CD4-positive, alpha-beta T cell (primary cell): ENCODE results near the gene AP1S3. TPM values are rescaled to one million over a fixed set of nuclear protein-coding genes. Genes with fewer than 3 reads are reported as not detected.

Source experiments
- ATAC-seq: fragments of 200-7000 bp; cut with Tn5 transposase; one replicate; pipeline ENCODE4 v1.10.0; 2022; ENCODE audit warnings: mild to moderate bottlenecking; ENCODE audit not compliant: poor library complexity
- CTCF ChIA-PET: fragments of 350-600 bp; sonication (Branson Sonifier 250); formaldehyde crosslinking; loops from one replicate; lab custom pipeline; 2021; ENCODE audit warnings: antibody characterized with exemption, inconsistent platforms; lab: Charles Lee
- POLR2A ChIA-PET: fragments of 350-600 bp; sonication (Branson Sonifier 250); formaldehyde crosslinking; loops from one replicate; lab custom pipeline; 2021; ENCODE audit warnings: antibody characterized with exemption, inconsistent platforms; lab: Charles Lee
- DNase-seq, 14 experiments: peaks; one replicate each; pipeline ENCODE4 v3.0.0-alpha.2; 2013 to 2020; ENCODE audit warnings: mixed read lengths in 2 of 14
- H3K27ac ChIP-seq, 2 donors: one replicate each; pipeline versions ENCODE4 v1.5.1 to v1.7.0; 2013; ENCODE audit warnings: low read length in 2 of 2, low read depth in 1 of 2, mild to moderate bottlenecking in 1 of 2
- H3K27me3 ChIP-seq, 2 experiments: 1 replicate in 1 of 2; 2 replicates in 1 of 2; pipeline versions ENCODE4 v1.6.1 to v1.7.0; 2013; ENCODE audit warnings: low read length in 2 of 2, control low read depth in 1 of 2, mild to moderate bottlenecking in 1 of 2, moderate library complexity in 1 of 2; ENCODE audit not compliant: insufficient read depth in 2 of 2, control insufficient read depth in 1 of 2
- H3K36me3 ChIP-seq: one replicate; pipeline ENCODE4 v1.6.1; 2013; ENCODE audit warnings: low read length, control low read depth; ENCODE audit not compliant: insufficient read depth
- H3K4me1 ChIP-seq: one replicate; pipeline ENCODE4 v1.6.1; 2013; ENCODE audit warnings: low read length, control low read depth; ENCODE audit not compliant: insufficient read depth
- H3K4me3 ChIP-seq: one replicate; pipeline ENCODE4 v1.5.1; 2013; ENCODE audit warnings: mild to moderate bottlenecking, low read length, moderate library complexity
- H3K9me3 ChIP-seq, 2 experiments: 1 replicate in 1 of 2; 2 replicates in 1 of 2; pipeline versions ENCODE4 v1.6.1 to v1.7.0; 2013; ENCODE audit warnings: low read length in 2 of 2, mild to moderate bottlenecking in 2 of 2, control low read depth in 1 of 2, moderate library complexity in 1 of 2; ENCODE audit not compliant: control insufficient read depth in 1 of 2, insufficient read depth in 1 of 2
- H3K27ac Mint-ChIP-seq: one replicate; pipeline ENCODE4 v1.8.0; 2020; ENCODE audit warnings: mixed read lengths
- H3K27me3 Mint-ChIP-seq: one replicate; pipeline ENCODE4 v1.8.0; 2021; ENCODE audit warnings: mixed read lengths
- H3K36me3 Mint-ChIP-seq: one replicate; pipeline ENCODE4 v1.8.0; 2021; ENCODE audit warnings: low read depth, mixed read lengths
- H3K4me1 Mint-ChIP-seq: one replicate; pipeline ENCODE4 v1.8.0; 2021; ENCODE audit warnings: low read depth, mixed read lengths
- H3K4me3 Mint-ChIP-seq: one replicate; pipeline ENCODE4 v1.8.0; 2020; ENCODE audit warnings: mild to moderate bottlenecking, mixed read lengths
- H3K9me3 Mint-ChIP-seq: one replicate; pipeline ENCODE4 v1.8.0; 2020; ENCODE audit warnings: mixed read lengths
- intact Hi-C, 2 experiments: fragments of 100-400 bp; cut with DNase I in 1 of 2; cut with micrococcal nuclease in 1 of 2; formaldehyde crosslinking; loops; one replicate each; pipeline versions ENCODE4 v1.15.1 to v1.9.0; 2023 to 2025; cut with DNase I, micrococcal nuclease
- total RNA-seq, 174 experiments: library from RNA in 2 of 174; stranded (reverse) in 2 of 174; gene quantifications; one replicate each; pipeline ENCODE4 v1.2.3 and lab custom pipeline; 2021 to 2026
- TF ChIP-seq, protein P1 (sequence below): fragments of 200-600 bp; IDR thresholded peaks from one replicate; pipeline ENCODE4 v1.8.0; 2022; ENCODE audit warnings: antibody characterized with exemption, mild to moderate bottlenecking

AP1S3 gene
- total RNA-seq, 2 experiments from 2014 or later, result 0.50 to 0.71 TPM

DNA sequence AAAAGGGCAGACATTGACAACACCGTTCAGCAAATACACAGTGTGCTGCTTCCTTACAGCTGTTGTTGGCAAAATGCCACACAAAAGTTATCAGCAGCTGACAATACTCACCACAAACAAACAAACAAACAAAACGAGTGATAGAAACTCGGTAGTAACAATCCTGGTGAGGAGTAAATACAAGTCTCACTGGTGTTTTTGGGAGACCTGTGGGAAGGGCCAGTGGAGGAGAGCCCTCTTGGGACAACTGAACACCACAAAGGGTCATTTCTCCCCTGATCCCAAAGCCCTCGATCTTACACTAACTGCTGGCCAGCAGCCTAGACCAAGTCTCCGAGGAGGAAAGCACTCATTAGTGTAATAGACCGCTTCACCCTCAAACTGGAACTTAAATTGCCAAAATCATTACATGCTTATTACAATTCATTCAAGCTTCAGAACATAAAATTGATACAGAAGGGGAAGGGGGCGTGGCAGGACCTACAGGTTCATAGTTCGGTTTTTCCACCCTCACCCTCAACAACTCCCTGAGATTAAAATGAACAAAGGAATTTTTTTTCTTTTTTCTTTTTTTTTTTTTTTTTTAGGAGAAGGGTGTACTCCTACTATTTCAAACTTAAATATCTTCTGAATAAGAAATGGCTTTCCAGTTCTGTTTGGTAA is 5.0 kb downstream of the AP1S3 start:
- no peaks in the 10 kb centered on the region for H3K9me3 ChIP-seq
- DNase-seq, result no peak
- intact Hi-C loops, result no loop called here
- peaks cover 0 to 3% of the 10 kb centered on the region in 2 experiments for H3K27me3 ChIP-seq
- TF ChIP-seq, protein P1, sequence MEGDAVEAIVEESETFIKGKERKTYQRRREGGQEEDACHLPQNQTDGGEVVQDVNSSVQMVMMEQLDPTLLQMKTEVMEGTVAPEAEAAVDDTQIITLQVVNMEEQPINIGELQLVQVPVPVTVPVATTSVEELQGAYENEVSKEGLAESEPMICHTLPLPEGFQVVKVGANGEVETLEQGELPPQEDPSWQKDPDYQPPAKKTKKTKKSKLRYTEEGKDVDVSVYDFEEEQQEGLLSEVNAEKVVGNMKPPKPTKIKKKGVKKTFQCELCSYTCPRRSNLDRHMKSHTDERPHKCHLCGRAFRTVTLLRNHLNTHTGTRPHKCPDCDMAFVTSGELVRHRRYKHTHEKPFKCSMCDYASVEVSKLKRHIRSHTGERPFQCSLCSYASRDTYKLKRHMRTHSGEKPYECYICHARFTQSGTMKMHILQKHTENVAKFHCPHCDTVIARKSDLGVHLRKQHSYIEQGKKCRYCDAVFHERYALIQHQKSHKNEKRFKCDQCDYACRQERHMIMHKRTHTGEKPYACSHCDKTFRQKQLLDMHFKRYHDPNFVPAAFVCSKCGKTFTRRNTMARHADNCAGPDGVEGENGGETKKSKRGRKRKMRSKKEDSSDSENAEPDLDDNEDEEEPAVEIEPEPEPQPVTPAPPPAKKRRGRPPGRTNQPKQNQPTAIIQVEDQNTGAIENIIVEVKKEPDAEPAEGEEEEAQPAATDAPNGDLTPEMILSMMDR, result no peak
- ChIA-PET CTCF (interaction anchor here (0.7 kb wide), 1 partner anchor 12 kb away, joined by 4 read pairs; no protein-coding TSS in a partner anchor), POLR2A (no interaction called here)
- H3K36me3 ChIP-seq, result no peaks in the 10 kb centered on the region
- Mint-ChIP-seq H3K27ac (no peak overlapping the region), H3K9me3 (no peaks in the 10 kb centered on the region), H3K4me3 (no peak overlapping the region), H3K27me3 (peaks cover 4% of the 10 kb centered on the region), H3K36me3 (no peaks in the 10 kb centered on the region), H3K4me1 (peaks cover 12% of the 10 kb centered on the region)
- H3K4me1 ChIP-seq, result peaks cover 13% of the 10 kb centered on the region
- H3K27ac ChIP-seq, result no peak overlapping the region
- ATAC-seq, result no peak
- no peak overlapping the region for H3K4me3 ChIP-seq

DNA sequence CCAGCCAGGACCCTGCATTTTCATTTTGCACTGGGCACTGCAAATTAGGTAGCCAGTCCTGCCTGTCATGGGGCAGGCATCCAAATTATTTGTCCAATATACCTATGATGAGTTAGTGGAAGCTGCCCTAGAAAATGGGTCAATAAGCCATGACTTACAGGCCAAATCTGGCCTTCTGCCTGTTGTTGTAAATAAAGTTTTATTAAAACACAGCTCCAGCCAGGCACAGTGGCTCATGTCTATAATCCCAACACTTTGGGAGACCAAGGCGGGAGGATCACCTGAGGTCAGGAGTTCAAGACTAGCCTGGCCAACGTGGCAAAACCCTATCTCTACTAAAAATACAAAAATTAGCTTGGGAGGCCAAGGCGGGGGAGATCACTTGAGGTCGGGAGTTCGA is 8.3 kb downstream of the AP1S3 start:
- H3K36me3 ChIP-seq, result no peaks in the 10 kb centered on the region
- no peaks in the 10 kb centered on the region for H3K9me3 Mint-ChIP-seq
- ChIA-PET CTCF (no interaction called here), POLR2A (no interaction called here)
- peaks cover 4% of the 10 kb centered on the region for H3K27me3 Mint-ChIP-seq
- H3K27ac Mint-ChIP-seq, result no peak overlapping the region
- ATAC-seq, result no peak
- no peaks in the 10 kb centered on the region for H3K36me3 Mint-ChIP-seq
- H3K4me1 ChIP-seq, result no peaks in the 10 kb centered on the region
- no peaks in the 10 kb centered on the region for H3K4me1 Mint-ChIP-seq
- H3K4me3 Mint-ChIP-seq, result no peak overlapping the region
- no peak for DNase-seq
- H3K9me3 ChIP-seq, result no peaks in the 10 kb centered on the region
- no peak overlapping the region for H3K27ac ChIP-seq
- H3K27me3 ChIP-seq, result no peaks in the 10 kb centered on the region
- TF ChIP-seq, protein P1, result no peak
- intact Hi-C loops, result no loop called here
- H3K4me3 ChIP-seq, result no peak overlapping the region

DNA sequence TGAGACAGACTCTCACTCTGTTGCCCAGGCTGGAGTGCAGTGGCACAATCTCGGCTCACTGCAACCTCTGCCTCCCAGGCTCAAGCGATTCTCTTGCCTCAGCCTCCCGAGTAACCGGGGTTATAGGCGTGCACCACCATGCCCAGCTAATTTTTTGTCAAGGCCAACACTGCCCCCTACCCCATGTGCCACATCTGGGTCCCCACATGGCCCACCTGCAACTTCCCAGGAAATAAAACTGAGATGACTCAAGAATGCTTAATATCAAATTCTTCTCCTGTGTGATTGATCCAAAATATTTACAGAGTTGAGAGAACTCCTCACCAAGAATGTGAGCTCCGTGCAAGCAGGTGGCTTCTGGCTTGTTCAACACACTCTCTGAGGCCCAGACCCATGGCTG is 9.1 kb downstream of the AP1S3 start:
- DNase-seq (no peak), ATAC-seq (no peak)
- TF ChIP-seq, protein P1, result no peak
- no peaks in the 10 kb centered on the region for H3K27me3 ChIP-seq
- no peaks in the 10 kb centered on the region for H3K9me3 ChIP-seq
- no peaks in the 10 kb centered on the region for H3K36me3 ChIP-seq
- POLR2A ChIA-PET, result no interaction called here
- no peak overlapping the region for H3K27ac ChIP-seq
- H3K4me3 ChIP-seq, result no peak overlapping the region
- H3K4me1 ChIP-seq, result no peaks in the 10 kb centered on the region
- intact Hi-C loops, result no loop called here
- CTCF ChIA-PET, result no interaction called here
- H3K4me3 Mint-ChIP-seq, result no peak overlapping the region
- H3K9me3 Mint-ChIP-seq, result no peaks in the 10 kb centered on the region
- H3K27me3 Mint-ChIP-seq, result peaks cover under 1% of the 10 kb centered on the region
- no peak overlapping the region for H3K27ac Mint-ChIP-seq
- no peaks in the 10 kb centered on the region for H3K36me3 Mint-ChIP-seq
- H3K4me1 Mint-ChIP-seq, result no peaks in the 10 kb centered on the region
